WTC11 (cell line): ENCODE results near the gene ARMH4. TPM values are rescaled to one million over a fixed set of nuclear protein-coding genes. Genes with fewer than 3 reads are reported as not detected.

Experiments
- ATAC-seq: fragments of 200-7000 bp; cut with Tn5 transposase; 2 replicates; pipeline ENCODE4 v1.10.0; 2021; ENCODE audit warnings: mild to moderate bottlenecking, moderate library complexity
- CTCF ChIA-PET: fragments of 300-600 bp; sonication (Branson Sonifier 250); formaldehyde crosslinking; loops from one replicate; lab custom pipeline; 2021; ENCODE audit warnings: antibody characterized with exemption; lab: Charles Lee
- POLR2A ChIA-PET: fragments of 350-600 bp; sonication (Branson Sonifier 250); formaldehyde crosslinking; loops from one replicate; lab custom pipeline; 2021; ENCODE audit warnings: antibody characterized with exemption; lab: Charles Lee
- DNase-seq: peaks from one replicate; pipeline ENCODE4 v3.0.0; 2021; ENCODE audit warnings: low spot score
- H3K27ac Mint-ChIP-seq: 2 replicates; pipeline ENCODE4 v1.8.0; 2021; ENCODE audit warnings: mixed read lengths
- H3K27me3 Mint-ChIP-seq: 2 replicates; pipeline ENCODE4 v1.8.0; 2021; ENCODE audit warnings: low read depth, mild to moderate bottlenecking, moderate library complexity, mixed read lengths
- H3K36me3 Mint-ChIP-seq: 2 replicates; pipeline ENCODE4 v1.8.0; 2021; ENCODE audit warnings: mixed read lengths
- H3K4me1 Mint-ChIP-seq: 2 replicates; pipeline ENCODE4 v1.8.0; 2022; ENCODE audit warnings: mixed read lengths
- H3K4me3 Mint-ChIP-seq: 2 replicates; pipeline ENCODE4 v1.8.0; 2021; ENCODE audit warnings: mild to moderate bottlenecking, moderate library complexity, mixed read lengths
- H3K9me3 Mint-ChIP-seq: 2 replicates; pipeline ENCODE4 v1.8.0; 2021; ENCODE audit warnings: mixed read lengths
- AR ChIP-seq: fragments of 250-450 bp; sonication (Bioruptor Pico); IDR thresholded peaks from 2 replicates; pipeline ENCODE4 v1.9.0; 2021; ENCODE audit warnings: mild to moderate bottlenecking
- ATF2 ChIP-seq: sonication (generic); formaldehyde crosslinking; IDR thresholded peaks from 2 replicates; pipeline ENCODE4 v1.8.1; 2022; ENCODE audit warnings: low read depth, missing genetic modification reagents, borderline replicate concordance
- CREM ChIP-seq: sonication (generic); formaldehyde crosslinking; IDR thresholded peaks from 2 replicates; pipeline ENCODE4 v1.8.1; 2022; ENCODE audit warnings: mild to moderate bottlenecking, missing genetic modification reagents, moderate library complexity
- CTCF ChIP-seq: fragments of 200-600 bp; IDR thresholded peaks from 2 replicates; pipeline ENCODE4 v1.8.0; 2022; ENCODE audit warnings: antibody characterized with exemption
- E2F1 ChIP-seq: sonication (generic); formaldehyde crosslinking; IDR thresholded peaks from 2 replicates; pipeline ENCODE4 v1.8.0; 2022; ENCODE audit warnings: mild to moderate bottlenecking, missing genetic modification reagents
- ERG ChIP-seq: fragments of 250-450 bp; sonication (Bioruptor Pico); IDR thresholded peaks from 2 replicates; pipeline ENCODE4 v1.8.0; 2021; ENCODE audit warnings: mild to moderate bottlenecking
- FOXJ3 ChIP-seq: sonication (generic); formaldehyde crosslinking; IDR thresholded peaks from 2 replicates; pipeline ENCODE4 v1.9.0; 2021; ENCODE audit warnings: missing genetic modification reagents, mild to moderate bottlenecking, borderline replicate concordance
- GABPB1 ChIP-seq: sonication (generic); formaldehyde crosslinking; IDR thresholded peaks from 2 replicates; pipeline ENCODE4 v1.8.1; 2023; ENCODE audit warnings: mild to moderate bottlenecking, missing genetic modification reagents
- JAZF1 ChIP-seq: fragments of 250-450 bp; sonication (Bioruptor Pico); IDR thresholded peaks from 2 replicates; pipeline ENCODE4 v1.9.0; 2021; ENCODE audit warnings: moderate library complexity, mild to moderate bottlenecking, inconsistent platforms
- MYBL2 ChIP-seq: sonication (generic); formaldehyde crosslinking; IDR thresholded peaks from 2 replicates; pipeline ENCODE4 v1.8.1; 2023; ENCODE audit warnings: mild to moderate bottlenecking, moderate library complexity, missing genetic modification reagents
- NFE2L1 ChIP-seq: sonication (generic); formaldehyde crosslinking; IDR thresholded peaks from 2 replicates; pipeline ENCODE4 v1.8.1; 2023; ENCODE audit warnings: missing genetic modification reagents
- NFYB ChIP-seq: sonication (generic); formaldehyde crosslinking; conservative IDR thresholded peaks from 2 replicates; pipeline ENCODE4 v1.8.0; 2022; ENCODE audit warnings: low read depth, missing genetic modification reagents
- NR1H2 ChIP-seq: sonication (generic); formaldehyde crosslinking; IDR thresholded peaks from 2 replicates; pipeline ENCODE4 v1.9.0; 2021; ENCODE audit warnings: mild to moderate bottlenecking, moderate library complexity, missing genetic modification reagents
- RELA ChIP-seq: sonication (generic); formaldehyde crosslinking; IDR thresholded peaks from 2 replicates; pipeline ENCODE4 v1.8.1; 2022; ENCODE audit warnings: missing genetic modification reagents, mild to moderate bottlenecking, borderline replicate concordance
- SOX15 ChIP-seq: fragments of 250-450 bp; sonication (Bioruptor Pico); IDR thresholded peaks from 2 replicates; pipeline ENCODE4 v1.9.0; 2021; ENCODE audit warnings: mild to moderate bottlenecking
- ZNF532 ChIP-seq: fragments of 250-450 bp; sonication (Bioruptor Pico); IDR thresholded peaks from 2 replicates; pipeline ENCODE4 v1.9.0; 2021; ENCODE audit warnings: mild to moderate bottlenecking, borderline replicate concordance
- ZNF671 ChIP-seq: fragments of 250-450 bp; sonication (Bioruptor Pico); IDR thresholded peaks from 2 replicates; pipeline ENCODE4 v1.8.0; 2021; ENCODE audit warnings: mild to moderate bottlenecking
- total RNA-seq: library from RNA; stranded (reverse); gene quantifications from 3 replicates; pipeline ENCODE4 v1.2.3, GENCODE V29; 2021

Gene ARMH4
- total RNA-seq, 1 experiment from 2014 or later, result 12.2 TPM

- CTCF ChIA-PET, result no interaction called here
- Mint-ChIP-seq H3K4me1 (no peaks in the 10 kb centered on the region), H3K9me3 (no peaks in the 10 kb centered on the region), H3K36me3 (no peaks in the 10 kb centered on the region), H3K27ac (no peak overlapping the region), H3K4me3 (no peak overlapping the region), H3K27me3 (no peaks in the 10 kb centered on the region; the same call in 1 of the 2 replicates)
- POLR2A ChIA-PET, result no interaction called here
- ATAC-seq (no peak), DNase-seq (no peak)
- TF ChIP-seq E2F1 (CRISPR knock-in tag) (no peak), AR (CRISPR knock-in tag) (no peak), RELA (CRISPR knock-in tag) (no peak), JAZF1 (no peak), MYBL2 (CRISPR knock-in tag) (no peak), CREM (CRISPR knock-in tag) (no peak)
Measured at GRCh38 chr14:58109744-58110143, 42.3 kb downstream of the ARMH4 start.

GRCh38 chr14:58108717-58109116 lies 43.3 kb downstream of the ARMH4 start:
- POLR2A ChIA-PET, result no interaction called here
- no peaks in the 10 kb centered on the region for H3K9me3 Mint-ChIP-seq
- TF ChIP-seq ZNF532 (CRISPR knock-in tag), result no peak
- H3K27me3 Mint-ChIP-seq, result no peaks in the 10 kb centered on the region; the same call in 1 of the 2 replicates
- no peak overlapping the region for H3K4me3 Mint-ChIP-seq
- CTCF ChIA-PET, result interaction anchor here (0.6 to 2.1 kb wide), 7 partner anchors 44 to 288 kb away, joined by 3 to 12 read pairs (median 3); no protein-coding TSS in a partner anchor
- H3K4me1 Mint-ChIP-seq, result no peaks in the 10 kb centered on the region
- H3K27ac Mint-ChIP-seq, result no peak overlapping the region
- H3K36me3 Mint-ChIP-seq, result no peaks in the 10 kb centered on the region
- no peak for ATAC-seq
- DNase-seq, result no peak

GRCh38 chr14:58107947-58108552 lies 44.0 kb downstream of the ARMH4 start:
- Mint-ChIP-seq H3K27ac (no peak overlapping the region), H3K4me3 (no peak overlapping the region), H3K9me3 (no peaks in the 10 kb centered on the region), H3K27me3 (no peaks in the 10 kb centered on the region; the same call in 1 of the 2 replicates), H3K4me1 (no peaks in the 10 kb centered on the region), H3K36me3 (no peaks in the 10 kb centered on the region)
- DNase-seq (peak; percentile 19), ATAC-seq (peak; percentile 52; the same call in 1 of the 2 replicates)
- POLR2A ChIA-PET, result no interaction called here
- CTCF ChIA-PET, result interaction anchor here (0.6 to 2.1 kb wide), 7 partner anchors 45 to 288 kb away, joined by 3 to 12 read pairs (median 3); no protein-coding TSS in a partner anchor
- TF ChIP-seq E2F1 (CRISPR knock-in tag) (no peak), NFE2L1 (CRISPR knock-in tag) (no peak), ATF2 (CRISPR knock-in tag) (no peak), ZNF671 (CRISPR knock-in tag) (no peak), NFYB (CRISPR knock-in tag) (no peak), CTCF (no peak), RELA (CRISPR knock-in tag) (no peak), NR1H2 (no peak), GABPB1 (CRISPR knock-in tag) (no peak), SOX15 (CRISPR knock-in tag) (no peak), ERG (CRISPR knock-in tag) (no peak), FOXJ3 (CRISPR knock-in tag) (no peak)
